ENCODE data around the gene EIF4B. TPM values are rescaled to one million over a fixed set of nuclear protein-coding genes. Genes with fewer than 3 reads are reported as not detected.

EIF4B gene
- total RNA-seq, 2 donors from 2014 or later = 279 to 338 TPM

DNA sequence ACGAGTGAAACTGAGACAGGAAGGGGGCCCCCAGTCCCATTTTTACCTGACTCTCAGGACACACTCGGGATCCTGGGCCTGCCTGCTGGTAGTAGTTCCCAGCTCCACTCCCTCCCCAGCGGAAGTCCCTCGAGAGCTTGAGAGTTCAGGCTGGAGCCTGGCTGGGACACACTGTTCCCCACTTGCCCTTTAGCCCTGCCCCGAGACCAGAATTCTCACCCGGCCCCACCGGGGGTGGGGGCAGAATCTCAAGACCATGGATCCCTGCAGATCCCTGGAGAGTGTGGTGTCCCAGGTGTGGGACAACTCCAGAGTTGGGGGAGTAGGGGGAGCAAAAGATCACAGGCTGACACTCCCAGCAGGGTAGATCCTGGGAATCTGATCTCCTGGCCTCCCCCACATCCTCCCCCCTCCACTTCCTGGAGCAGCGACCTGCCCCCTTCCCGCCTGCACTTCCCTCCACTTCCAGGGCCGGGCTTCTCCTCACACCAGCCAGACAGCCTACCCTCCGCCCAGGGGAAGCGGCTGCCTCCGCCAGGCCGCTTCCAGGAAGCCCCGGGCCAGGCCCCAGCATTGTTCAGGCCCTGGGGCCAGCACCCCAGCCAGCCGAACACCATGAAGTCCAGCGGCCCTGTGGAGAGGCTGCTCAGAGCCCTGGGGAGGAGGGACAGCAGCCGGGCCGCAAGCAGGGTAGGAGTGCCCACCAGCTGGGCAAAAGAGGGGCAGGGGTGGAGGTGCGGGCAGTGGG is 43.5 kb downstream of the EIF4B start, which contains the start of gene TNS2:
TSS of gene TNS2 (plus strand) at position 495 of the 748 bp plus-strand sequence. CDS start at position 616, 121 bp downstream.
- peaks cover 36 to 66% of the 10 kb centered on the region in 2 donors for H3K4me1 ChIP-seq (ENCODE audit: control insufficient read depth in 1 of 2, low read depth in 2 of 2)
- peak within 1 kb of the TSS; percentile 95 to 100 for H3K27ac ChIP-seq
- peaks cover 5% of the 10 kb centered on the region for H3K36me3 ChIP-seq
- TF ChIP-seq, protein P1, sequence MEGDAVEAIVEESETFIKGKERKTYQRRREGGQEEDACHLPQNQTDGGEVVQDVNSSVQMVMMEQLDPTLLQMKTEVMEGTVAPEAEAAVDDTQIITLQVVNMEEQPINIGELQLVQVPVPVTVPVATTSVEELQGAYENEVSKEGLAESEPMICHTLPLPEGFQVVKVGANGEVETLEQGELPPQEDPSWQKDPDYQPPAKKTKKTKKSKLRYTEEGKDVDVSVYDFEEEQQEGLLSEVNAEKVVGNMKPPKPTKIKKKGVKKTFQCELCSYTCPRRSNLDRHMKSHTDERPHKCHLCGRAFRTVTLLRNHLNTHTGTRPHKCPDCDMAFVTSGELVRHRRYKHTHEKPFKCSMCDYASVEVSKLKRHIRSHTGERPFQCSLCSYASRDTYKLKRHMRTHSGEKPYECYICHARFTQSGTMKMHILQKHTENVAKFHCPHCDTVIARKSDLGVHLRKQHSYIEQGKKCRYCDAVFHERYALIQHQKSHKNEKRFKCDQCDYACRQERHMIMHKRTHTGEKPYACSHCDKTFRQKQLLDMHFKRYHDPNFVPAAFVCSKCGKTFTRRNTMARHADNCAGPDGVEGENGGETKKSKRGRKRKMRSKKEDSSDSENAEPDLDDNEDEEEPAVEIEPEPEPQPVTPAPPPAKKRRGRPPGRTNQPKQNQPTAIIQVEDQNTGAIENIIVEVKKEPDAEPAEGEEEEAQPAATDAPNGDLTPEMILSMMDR (IDR thresholded peaks at IDR 0.05) = no peak
- no peaks in the 10 kb centered on the region for H3K27me3 ChIP-seq (replicated peaks; ENCODE audit: insufficient read depth)
- peak within 1 kb of the TSS; percentile 78 for H3K4me3 ChIP-seq
- no peaks in the 10 kb centered on the region for H3K9me3 ChIP-seq
- no peak for DNase-seq (ENCODE audit: low spot score)
- ATAC-seq (ENCODE audit: insufficient number of reproducible peaks, low FRiP score, low read depth) = no peak

DNA sequence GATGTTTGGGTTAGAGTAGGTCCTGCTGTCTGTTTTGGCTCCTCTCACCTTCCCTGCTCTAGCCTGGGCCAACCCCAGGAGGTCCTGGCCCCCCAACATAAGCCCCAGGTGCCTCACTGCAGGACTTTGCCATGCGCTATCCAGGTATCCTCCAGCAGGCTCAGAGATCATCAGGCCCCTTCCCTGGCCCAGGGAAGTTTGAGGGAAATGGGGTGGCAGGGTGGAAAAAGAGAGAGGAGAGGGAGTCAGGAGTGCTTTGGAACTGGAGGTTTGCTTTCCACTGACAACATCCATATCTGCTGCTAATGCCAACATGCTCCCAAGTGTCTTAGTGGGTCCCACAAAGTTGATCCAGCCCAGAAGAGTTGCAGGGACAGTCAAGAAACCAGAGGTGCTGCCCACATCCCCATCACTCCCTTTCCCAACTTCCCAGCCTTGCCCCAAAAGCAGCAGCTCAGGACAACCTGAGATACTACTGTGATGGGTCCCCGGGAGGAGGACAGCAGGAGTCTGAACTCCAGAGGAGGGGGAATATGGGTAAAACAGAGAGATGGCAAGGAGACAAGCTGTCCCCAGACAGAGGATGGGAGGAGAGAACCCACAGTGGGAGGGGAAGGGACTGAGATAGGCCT is 44.3 kb downstream of the EIF4B start:
- Histone ChIP-seq H3K9me3 (no peaks in the 10 kb centered on the region), H3K27me3 (replicated peaks; ENCODE audit: insufficient read depth) (no peaks in the 10 kb centered on the region), H3K4me1 (ENCODE audit: control insufficient read depth in 1 of 2, low read depth in 2 of 2) (peaks cover 40 to 66% of the 10 kb centered on the region in 2 donors), H3K27ac (peak overlapping the region; percentile 95 to 100), H3K4me3 (peak overlapping the region; percentile 78), H3K36me3 (peaks cover 11% of the 10 kb centered on the region)
- TF ChIP-seq, protein P1 (IDR thresholded peaks at IDR 0.05) = no peak
- ATAC-seq (ENCODE audit: insufficient number of reproducible peaks, low FRiP score, low read depth) = no peak
- DNase-seq (ENCODE audit: low spot score) = no peak

DNA sequence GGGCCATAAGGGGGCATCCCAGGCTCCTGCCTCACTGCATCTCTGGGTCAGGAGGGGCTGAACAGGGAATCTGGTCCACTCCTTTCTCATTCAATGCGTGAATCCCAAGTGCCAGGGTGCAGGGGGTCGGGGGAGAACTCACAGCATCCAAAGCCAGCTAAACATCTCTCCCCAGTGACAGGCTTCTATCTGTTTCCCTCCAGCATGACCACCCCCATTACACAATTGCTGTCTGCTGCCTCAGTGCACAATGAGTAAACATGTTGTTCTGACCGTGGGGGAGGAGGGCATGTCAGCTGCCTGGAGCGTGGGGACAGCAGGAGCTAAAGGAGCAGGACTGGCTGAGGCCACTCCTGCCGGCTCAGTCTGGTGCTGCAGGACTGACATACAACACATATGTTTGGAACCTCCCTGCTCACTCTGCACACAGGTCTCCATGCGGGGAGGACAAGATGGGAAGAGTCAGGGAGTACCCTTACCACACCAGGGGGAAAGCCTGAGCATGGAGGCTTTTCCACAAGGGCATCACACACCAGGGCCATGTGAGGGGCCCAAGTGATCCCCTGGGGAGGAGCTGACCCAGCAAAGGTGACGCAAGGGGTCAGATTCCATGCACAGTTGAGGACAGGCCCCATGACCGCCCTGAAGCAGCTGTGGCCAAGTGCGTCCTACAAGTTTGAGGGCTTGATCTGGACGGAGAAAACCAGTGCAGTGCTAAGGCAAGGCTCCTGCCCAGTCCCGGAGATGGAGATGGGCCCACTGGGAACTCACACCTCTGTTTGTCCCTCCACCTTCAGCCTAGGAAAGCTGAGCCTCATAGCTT is 45.0 kb downstream of the EIF4B start:
- TF ChIP-seq, protein P1 (IDR thresholded peaks at IDR 0.05) = peak; percentile 60
- H3K4me3 ChIP-seq = peak overlapping the region; percentile 78
- ATAC-seq (ENCODE audit: insufficient number of reproducible peaks, low FRiP score, low read depth) (no peak), DNase-seq (ENCODE audit: low spot score) (no peak)
- H3K9me3 ChIP-seq = no peaks in the 10 kb centered on the region
- peaks cover 40 to 65% of the 10 kb centered on the region in 2 donors for H3K4me1 ChIP-seq (ENCODE audit: control insufficient read depth in 1 of 2, low read depth in 2 of 2)
- peaks cover 18% of the 10 kb centered on the region for H3K36me3 ChIP-seq
- H3K27me3 ChIP-seq (replicated peaks; ENCODE audit: insufficient read depth) = no peaks in the 10 kb centered on the region
- peak overlapping the region; percentile 95 to 100 for H3K27ac ChIP-seq

DNA sequence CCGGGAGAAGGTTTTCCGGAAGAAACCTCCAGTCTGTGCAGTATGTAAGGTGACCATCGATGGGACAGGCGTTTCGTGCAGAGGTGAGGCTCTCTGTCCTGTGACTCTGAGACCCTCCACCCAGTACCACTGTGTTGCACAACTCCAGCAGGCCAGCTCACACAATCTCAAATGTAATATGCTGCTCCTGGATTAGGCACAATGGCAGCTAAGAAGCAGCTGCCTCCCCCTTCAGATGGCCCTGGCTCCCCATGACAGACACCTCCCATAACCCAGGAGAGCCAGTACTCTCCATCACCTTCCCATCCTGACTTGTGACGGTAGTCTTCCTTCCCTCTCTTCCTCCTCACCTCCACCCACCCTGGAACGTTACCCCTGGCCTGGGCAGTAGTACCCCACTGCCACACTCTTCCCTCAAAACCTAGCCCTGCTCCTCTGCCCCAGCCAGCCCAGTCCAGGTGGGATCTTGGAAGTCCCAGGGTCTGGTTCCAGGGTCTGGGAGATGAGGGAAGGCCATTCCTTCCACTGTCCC is 45.7 kb downstream of the EIF4B start:
- Histone ChIP-seq H3K9me3 (no peaks in the 10 kb centered on the region), H3K4me1 (ENCODE audit: control insufficient read depth in 1 of 2, low read depth in 2 of 2) (peaks cover 40 to 65% of the 10 kb centered on the region in 2 donors), H3K27ac (peak overlapping the region; percentile 95 to 100), H3K4me3 (peak overlapping the region; percentile 78), H3K36me3 (peaks cover 23% of the 10 kb centered on the region), H3K27me3 (replicated peaks; ENCODE audit: insufficient read depth) (no peaks in the 10 kb centered on the region)
- ATAC-seq (ENCODE audit: insufficient number of reproducible peaks, low FRiP score, low read depth) = no peak
- no peak for DNase-seq (ENCODE audit: low spot score)
- TF ChIP-seq, protein P1 (IDR thresholded peaks at IDR 0.05) = no peak
